Central memory CD8-positive, alpha-beta T cell (primary cell): ENCODE results near the gene CNGA1.

Experiments
- ATAC-seq: fragments of 150-1000 bp; cut with Tn5 transposase; replicated peaks from 2 replicates; pipeline ENCODE4 v1.10.0; 2022; ENCODE audit warnings: mild to moderate bottlenecking, moderate FRiP score, moderate number of reproducible peaks; ENCODE audit not compliant: poor library complexity, severe bottlenecking; ENCODE audit errors: extremely low read depth
- DNase-seq, 2 donors: peaks; one replicate each; pipeline ENCODE4 v3.0.0; 2021; ENCODE audit warnings: low spot score in 2 of 2
- H3K27ac Mint-ChIP-seq: one replicate; pipeline ENCODE4 v1.8.0; 2022; ENCODE audit warnings: low read depth, mild to moderate bottlenecking, moderate library complexity, mixed read lengths
- H3K27me3 Mint-ChIP-seq: one replicate; pipeline ENCODE4 v1.8.0; 2022; ENCODE audit warnings: mixed read lengths
- H3K36me3 Mint-ChIP-seq: one replicate; pipeline ENCODE4 v1.8.0; 2022; ENCODE audit warnings: mild to moderate bottlenecking, moderate library complexity, mixed read lengths; ENCODE audit not compliant: insufficient read depth
- H3K4me1 Mint-ChIP-seq: one replicate; pipeline ENCODE4 v1.8.0; 2022; ENCODE audit warnings: mixed read lengths
- H3K4me3 Mint-ChIP-seq: one replicate; pipeline ENCODE4 v1.8.0; 2022; ENCODE audit warnings: mild to moderate bottlenecking, moderate library complexity, mixed read lengths
- H3K9me3 Mint-ChIP-seq: one replicate; pipeline ENCODE4 v1.8.0; 2022; ENCODE audit warnings: mixed read lengths

CNGA1 gene

DNA sequence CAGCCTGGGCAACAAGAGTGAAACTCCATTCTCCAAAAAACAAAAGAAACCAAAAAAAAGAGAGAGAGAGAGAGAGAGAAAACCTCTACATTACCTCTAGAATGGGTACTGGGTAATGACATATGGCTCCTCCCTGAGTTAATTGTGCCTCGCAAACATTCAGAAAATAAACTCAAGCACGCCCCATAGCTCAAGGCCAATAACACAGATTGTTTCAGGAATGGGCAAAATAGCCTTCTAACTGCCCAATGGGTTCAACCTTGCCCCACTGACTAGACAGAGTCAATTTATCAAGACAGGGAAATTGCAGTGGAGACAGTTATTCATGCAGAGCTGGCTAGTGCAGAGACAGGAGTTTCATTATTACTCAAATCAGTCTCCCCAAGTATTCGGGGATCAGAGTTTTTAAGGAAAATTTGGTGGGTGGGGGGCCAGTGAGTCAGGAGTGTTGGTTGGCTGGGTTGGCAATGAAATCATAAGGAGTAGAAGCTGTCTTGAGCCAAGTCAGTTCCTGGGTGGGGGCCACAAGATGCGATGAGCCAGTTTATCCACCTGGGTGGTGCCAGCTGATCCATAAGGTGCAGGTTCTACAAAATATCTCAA is 25.2 kb upstream of the CNGA1 start:
- peaks cover 33% of the 10 kb centered on the region for H3K4me1 Mint-ChIP-seq
- ATAC-seq: no peak
- no peak overlapping the region for H3K27ac Mint-ChIP-seq
- H3K9me3 Mint-ChIP-seq: no peaks in the 10 kb centered on the region
- H3K27me3 Mint-ChIP-seq: peaks cover 13% of the 10 kb centered on the region
- no peak overlapping the region for H3K4me3 Mint-ChIP-seq
- DNase-seq: no peak
- H3K36me3 Mint-ChIP-seq: peaks cover 2% of the 10 kb centered on the region

DNA sequence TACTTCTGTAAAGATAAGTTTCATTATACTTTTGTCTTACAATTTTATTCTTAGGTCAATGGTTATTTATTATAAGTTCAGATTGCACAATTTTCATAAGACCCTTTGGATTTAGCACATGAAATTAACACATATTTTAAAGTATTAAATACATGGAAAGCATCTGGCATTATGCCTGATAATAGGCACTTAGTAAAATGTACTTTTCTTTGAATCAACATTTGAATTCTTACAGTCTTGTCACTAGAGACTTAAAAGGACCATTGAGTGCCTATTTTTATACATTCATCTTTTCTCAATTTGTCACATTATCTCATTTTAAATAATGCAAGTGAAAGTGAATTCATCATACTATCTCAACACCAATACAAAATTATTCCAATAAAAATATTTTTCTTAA is 23.1 kb upstream of the CNGA1 start:
- no peaks in the 10 kb centered on the region for H3K36me3 Mint-ChIP-seq
- peaks cover 15% of the 10 kb centered on the region for H3K4me1 Mint-ChIP-seq

DNA sequence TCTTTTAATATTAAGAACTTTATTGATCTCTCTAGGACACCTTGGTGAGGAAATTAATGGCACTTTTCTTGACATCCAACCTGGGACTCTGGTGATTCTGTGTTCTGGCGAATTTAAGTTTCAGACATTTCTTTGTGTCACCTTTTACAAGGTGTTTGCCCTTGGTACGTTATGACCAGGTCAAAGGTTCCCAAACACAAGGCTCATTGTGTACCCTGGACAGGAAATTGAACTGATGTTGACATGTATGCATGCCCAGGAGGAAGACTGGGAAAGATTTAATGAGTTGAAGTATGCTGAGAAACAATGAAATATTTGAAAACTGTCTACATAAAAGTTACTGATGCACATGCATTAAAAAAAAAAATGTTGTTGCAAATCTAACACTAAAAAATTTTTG is 22.2 kb upstream of the CNGA1 start:
- Mint-ChIP-seq H3K4me3 (no peak overlapping the region), H3K27me3 (peaks cover 13% of the 10 kb centered on the region), H3K27ac (no peak overlapping the region), H3K4me1 (peaks cover 16% of the 10 kb centered on the region), H3K36me3 (no peaks in the 10 kb centered on the region), H3K9me3 (no peaks in the 10 kb centered on the region)
- no peak for DNase-seq
- ATAC-seq: no peak

More for the DNA sequence above, 23.1 kb upstream of the CNGA1 start:
- DNase-seq: no peak
- H3K4me3 Mint-ChIP-seq: no peak overlapping the region
- H3K27me3 Mint-ChIP-seq: peaks cover 13% of the 10 kb centered on the region
- ATAC-seq: no peak
- no peak overlapping the region for H3K27ac Mint-ChIP-seq
- H3K9me3 Mint-ChIP-seq: no peaks in the 10 kb centered on the region

GRCh38 chr4:48037117-48037462 is 20.6 kb upstream of the CNGA1 start:
- ATAC-seq: no peak
- no peak overlapping the region for H3K27ac Mint-ChIP-seq
- no peak for DNase-seq
- H3K4me3 Mint-ChIP-seq: no peak overlapping the region
- peaks cover 7% of the 10 kb centered on the region for H3K4me1 Mint-ChIP-seq
- no peaks in the 10 kb centered on the region for H3K9me3 Mint-ChIP-seq
- H3K27me3 Mint-ChIP-seq: peaks cover 12% of the 10 kb centered on the region
- no peaks in the 10 kb centered on the region for H3K36me3 Mint-ChIP-seq

DNA sequence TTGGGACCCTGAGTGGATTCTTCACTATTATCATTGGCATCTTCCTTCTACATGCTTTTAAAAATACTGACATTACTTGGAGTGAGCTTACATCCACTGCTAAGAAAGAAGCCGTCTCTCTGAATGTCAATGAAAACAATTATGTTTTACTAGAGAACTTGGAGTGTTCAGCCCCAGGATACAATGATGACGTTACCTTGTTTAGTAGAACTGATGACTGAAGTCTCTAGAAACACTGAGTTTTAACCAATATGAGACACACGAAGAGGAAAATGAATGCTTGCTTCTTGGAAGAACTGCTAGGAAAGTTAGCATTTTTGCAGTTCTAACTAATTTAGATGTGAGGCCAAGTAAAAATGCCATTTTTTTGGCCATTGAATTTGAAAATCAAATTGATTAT is 19.5 kb upstream of the CNGA1 start:
- Mint-ChIP-seq H3K9me3 (no peaks in the 10 kb centered on the region), H3K4me3 (no peak overlapping the region), H3K27ac (no peak overlapping the region), H3K4me1 (peaks cover 7% of the 10 kb centered on the region), H3K36me3 (peaks cover 2% of the 10 kb centered on the region), H3K27me3 (peaks cover 1% of the 10 kb centered on the region)
- DNase-seq (no peak), ATAC-seq (no peak)

DNA sequence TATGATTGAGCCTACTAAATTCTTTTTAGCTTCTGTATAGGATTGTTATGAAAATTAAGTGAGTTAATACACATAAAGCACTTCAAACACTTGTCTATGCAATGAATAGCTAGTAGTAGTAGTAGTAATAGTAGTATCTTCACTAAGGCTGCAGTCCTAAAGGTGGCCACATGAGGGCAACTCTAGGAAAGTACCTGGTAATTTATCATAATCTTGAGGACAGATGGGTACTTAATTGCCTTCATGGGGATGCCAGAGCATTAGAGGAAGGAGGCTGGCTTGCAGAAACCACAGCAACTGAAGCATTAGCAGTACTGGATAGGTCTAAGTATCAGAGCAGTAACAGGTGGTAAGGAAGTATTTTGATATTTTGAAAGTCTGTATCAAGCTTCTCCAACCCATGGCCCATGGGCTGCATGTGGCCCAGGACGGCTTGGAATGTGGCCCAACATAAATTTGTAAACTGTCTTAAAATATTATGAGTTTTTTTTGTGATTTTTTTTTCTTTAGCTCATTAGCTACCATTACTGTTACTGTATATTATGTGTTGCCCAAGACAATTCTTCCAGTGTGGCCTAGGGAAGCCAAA is 17.4 kb upstream of the CNGA1 start:
- Mint-ChIP-seq H3K27me3 (no peaks in the 10 kb centered on the region), H3K27ac (no peak overlapping the region), H3K36me3 (peaks cover 2% of the 10 kb centered on the region), H3K4me3 (no peak overlapping the region), H3K4me1 (peaks cover 7% of the 10 kb centered on the region), H3K9me3 (no peaks in the 10 kb centered on the region)
- ATAC-seq: peak; percentile 86
- DNase-seq: peak; percentile 43 to 45

DNA sequence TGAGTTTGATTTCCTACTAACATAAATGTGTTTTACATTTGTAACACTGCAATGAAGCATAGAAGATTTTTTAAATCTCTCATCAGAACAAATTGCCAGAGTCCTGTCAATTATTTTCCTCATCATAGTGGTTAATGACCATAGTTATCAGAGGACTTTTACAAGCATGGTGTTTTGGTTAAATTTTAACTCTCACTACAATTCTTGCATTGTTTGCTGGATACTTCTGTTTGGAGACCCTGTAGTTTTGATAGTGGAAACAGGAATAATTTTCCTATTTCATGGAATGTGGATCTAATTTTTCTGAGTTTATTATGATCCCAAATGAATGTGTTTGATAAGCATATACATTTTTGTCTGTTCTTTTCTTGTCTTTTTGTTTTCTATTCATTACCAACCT is 16.9 kb upstream of the CNGA1 start:
- ATAC-seq (no peak), DNase-seq (no peak)
- Mint-ChIP-seq H3K36me3 (peaks cover 2% of the 10 kb centered on the region), H3K4me3 (no peak overlapping the region), H3K9me3 (no peaks in the 10 kb centered on the region), H3K27me3 (no peaks in the 10 kb centered on the region), H3K27ac (no peak overlapping the region), H3K4me1 (peaks cover 10% of the 10 kb centered on the region)

GRCh38 chr4:48032721-48033120 is 16.2 kb upstream of the CNGA1 start:
- H3K27ac Mint-ChIP-seq: no peak overlapping the region
- no peaks in the 10 kb centered on the region for H3K9me3 Mint-ChIP-seq
- DNase-seq (no peak), ATAC-seq (no peak)
- H3K4me1 Mint-ChIP-seq: peaks cover 14% of the 10 kb centered on the region
- no peaks in the 10 kb centered on the region for H3K27me3 Mint-ChIP-seq
- no peak overlapping the region for H3K4me3 Mint-ChIP-seq
- H3K36me3 Mint-ChIP-seq: peaks cover 2% of the 10 kb centered on the region

DNA sequence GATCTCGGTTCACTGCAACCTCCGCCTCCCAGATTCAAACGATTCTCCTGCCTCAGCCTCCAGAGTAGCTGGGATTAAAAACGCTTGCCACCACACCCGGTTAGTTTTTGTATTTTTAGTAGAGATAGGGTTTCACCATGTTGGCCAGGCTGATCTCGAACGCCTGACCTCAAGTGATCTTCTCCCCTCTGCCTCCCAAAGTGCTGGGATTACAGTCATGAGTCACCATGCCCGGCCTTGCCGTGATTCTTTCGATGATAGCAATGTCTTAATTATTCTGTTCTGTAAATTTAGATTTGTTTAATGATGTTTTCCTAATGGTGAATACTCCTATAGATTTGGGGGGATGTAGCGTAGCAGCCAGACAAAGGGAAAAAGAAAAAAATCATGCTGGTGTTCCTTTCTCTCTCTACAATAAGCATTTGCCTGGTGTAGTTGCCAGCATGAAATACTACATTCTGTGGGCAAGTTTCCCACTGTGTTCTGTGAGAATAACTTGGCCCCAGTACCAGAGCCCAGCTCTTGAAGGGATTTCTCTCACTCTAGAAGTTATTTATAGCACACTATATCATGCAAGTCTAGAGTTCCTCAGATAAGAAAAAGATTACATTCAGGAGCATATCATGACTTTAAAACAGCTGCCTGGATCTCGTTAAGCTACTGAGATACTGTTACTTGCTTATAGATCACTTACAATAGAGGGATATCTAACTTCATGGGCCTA is 15.5 kb upstream of the CNGA1 start:
- Mint-ChIP-seq H3K36me3 (peaks cover 2% of the 10 kb centered on the region), H3K27ac (no peak overlapping the region), H3K4me1 (peaks cover 14% of the 10 kb centered on the region), H3K4me3 (no peak overlapping the region), H3K27me3 (no peaks in the 10 kb centered on the region), H3K9me3 (no peaks in the 10 kb centered on the region)
- DNase-seq (no peak), ATAC-seq (no peak)

DNA sequence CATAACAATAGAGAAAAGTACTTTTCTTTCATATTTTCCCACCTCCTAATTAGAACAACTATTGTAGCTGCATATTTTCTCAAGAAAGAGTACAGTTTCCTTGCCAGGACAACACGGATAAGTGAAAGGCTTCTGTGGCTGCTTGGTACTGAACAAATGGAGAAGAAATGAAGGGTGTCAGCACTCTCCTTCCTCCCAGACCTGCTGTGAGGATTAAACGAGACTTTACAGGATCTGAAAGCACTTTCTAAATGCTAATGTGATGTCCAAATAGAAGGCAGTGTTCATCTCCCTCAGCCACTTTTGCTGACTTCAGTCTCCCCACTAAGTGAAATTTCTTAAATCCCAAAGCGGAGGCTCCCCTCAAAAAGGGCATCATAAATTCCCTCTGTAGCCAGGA is 14.0 kb upstream of the CNGA1 start:
- H3K9me3 Mint-ChIP-seq: no peaks in the 10 kb centered on the region
- H3K4me1 Mint-ChIP-seq: peaks cover 14% of the 10 kb centered on the region
- DNase-seq: no peak
- peaks cover 8% of the 10 kb centered on the region for H3K27me3 Mint-ChIP-seq
- no peak overlapping the region for H3K27ac Mint-ChIP-seq
- no peak overlapping the region for H3K4me3 Mint-ChIP-seq
- ATAC-seq: no peak
- peaks cover 2% of the 10 kb centered on the region for H3K36me3 Mint-ChIP-seq

- peaks cover 2% of the 10 kb centered on the region for H3K36me3 Mint-ChIP-seq
- H3K27ac Mint-ChIP-seq: no peak overlapping the region
- no peak for ATAC-seq
- no peak overlapping the region for H3K4me3 Mint-ChIP-seq
- H3K9me3 Mint-ChIP-seq: no peaks in the 10 kb centered on the region
- no peak for DNase-seq
- H3K27me3 Mint-ChIP-seq: peaks cover 22% of the 10 kb centered on the region
- H3K4me1 Mint-ChIP-seq: peaks cover 9% of the 10 kb centered on the region
These were observed 12.2 kb upstream of the CNGA1 start for GRCh38 chr4:48028696-48029095.

- H3K4me1 Mint-ChIP-seq: peaks cover 7% of the 10 kb centered on the region
- peaks cover 2% of the 10 kb centered on the region for H3K36me3 Mint-ChIP-seq
- no peak overlapping the region for H3K27ac Mint-ChIP-seq
- ATAC-seq (no peak), DNase-seq (no peak)
- H3K27me3 Mint-ChIP-seq: peaks cover 22% of the 10 kb centered on the region
- H3K4me3 Mint-ChIP-seq: no peak overlapping the region
- no peaks in the 10 kb centered on the region for H3K9me3 Mint-ChIP-seq
These were observed 11.2 kb upstream of the CNGA1 start for GRCh38 chr4:48027653-48028052.

- Mint-ChIP-seq H3K4me1 (peaks cover 7% of the 10 kb centered on the region), H3K4me3 (no peak overlapping the region), H3K27me3 (peaks cover 22% of the 10 kb centered on the region), H3K36me3 (no peaks in the 10 kb centered on the region), H3K9me3 (no peaks in the 10 kb centered on the region), H3K27ac (no peak overlapping the region)
- ATAC-seq: no peak
- no peak for DNase-seq
These were observed 8.5 kb upstream of the CNGA1 start for GRCh38 chr4:48025005-48025404.
